A375 (cell line): ENCODE data around the gene MED14. TPM values are rescaled to one million over a fixed set of nuclear protein-coding genes. Genes with fewer than 3 reads are reported as not detected.

Source experiments
- total RNA-seq: library from RNA; depleted of rRNA; stranded (reverse); fragments of >200 nt; shearing (Covaris generic); gene quantifications from 2 replicates; pipeline ENCODE4 v1.2.3, GENCODE V29; 2014; rRNA removed

MED14 gene
- 24.0 and 30.3 TPM in 2 replicates for total RNA-seq

GRCh38 chrX:40735325-40736169, at the start of gene MED14:
TSS of gene MED14 (minus strand) at chrX:40735542. CDS start at chrX:40735412, 130 bp downstream.

GRCh38 chrX:40647307-40648197, 87.8 kb downstream of the MED14 start, which contains the start of gene CXorf38:
TSS of gene CXorf38 (minus strand) at chrX:40647561. CDS start at chrX:40647520, 41 bp downstream.

DNA sequence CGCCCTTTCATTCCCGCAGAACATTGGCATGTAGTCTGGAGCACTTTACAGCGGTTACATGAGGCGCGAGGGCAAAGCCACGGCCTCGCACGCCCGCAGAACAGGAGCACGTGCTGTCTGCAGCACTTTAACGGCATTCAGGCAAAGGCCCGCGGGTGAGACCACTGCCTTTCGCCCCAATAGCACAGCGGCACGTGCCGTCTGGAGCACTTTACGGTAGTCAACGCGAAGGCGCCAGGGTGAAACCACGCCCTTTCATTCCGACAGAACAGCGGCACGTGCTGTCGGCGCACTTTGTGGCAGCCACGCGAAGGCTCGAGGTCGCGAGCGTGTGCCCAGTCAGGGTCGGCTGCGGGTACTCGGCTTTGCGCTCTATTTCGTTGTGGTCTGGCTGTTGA, 112.2 kb downstream of the MED14 start, which contains the start of gene MPC1L:
TSS of gene MPC1L (plus strand) at position 290 of the 398 bp plus-strand sequence. CDS start 138 bp downstream, outside the sequence.

Other genes with a start within 250 kb of the MED14 start
- 38.2 and 47.0 TPM in 2 replicates for gene ATP6AP2, start 154.6 kb downstream of the MED14 start, total RNA-seq
- not detected in 2 replicates for gene MPC1L, start 112.1 kb downstream of the MED14 start, total RNA-seq
- gene CXorf38, start 88.0 kb downstream of the MED14 start, total RNA-seq: 27.6 and 33.0 TPM in 2 replicates